IMR-90 (cell line): ENCODE results near the gene LLPH. TPM values are rescaled to one million over a fixed set of nuclear protein-coding genes. Genes with fewer than 3 reads are reported as not detected.

Experiments
- ATAC-seq: fragments of 200-7000 bp; cut with Tn5 transposase; 2 replicates; pipeline ENCODE4 v1.9.1; 2020; ENCODE audit warnings: low read depth, mild to moderate bottlenecking, moderate library complexity
- BruUV-seq: library from RNA; stranded (reverse); fragments of 400-500 nt; replicated peaks from 2 replicates; lab custom pipeline; 2021; lab: Mats Ljungman, UMichigan
- CTCF ChIA-PET: fragments of 300-600 bp; formaldehyde crosslinking; extraction: SDS; loops from one replicate; lab custom pipeline; 2021; ENCODE audit warnings: antibody characterized with exemption; lab: Yijun Ruan, JAX
- POLR2A ChIA-PET: fragments of 300-600 bp; sonication (Branson Sonifier 250); formaldehyde crosslinking; loops from one replicate; lab custom pipeline; 2022; ENCODE audit warnings: antibody characterized with exemption; ENCODE audit not compliant: unreplicated experiment; lab: Charles Lee
- DNase-seq: peaks from one replicate; pipeline ENCODE4 v3.0.0; 2013
- H2AFZ ChIP-seq: replicated peaks from 2 replicates; pipeline ENCODE3; 2013; ENCODE audit warnings: low read length, mild to moderate bottlenecking; ENCODE audit not compliant: poor library complexity
- H2AK5ac ChIP-seq: 2 replicates; pipeline ENCODE4 v1.6.1; 2013; ENCODE audit warnings: low read depth, low read length, inconsistent platforms
- H2AK9ac ChIP-seq: replicated peaks from 2 replicates; pipeline ENCODE3; 2013; ENCODE audit warnings: mild to moderate bottlenecking, low read depth, low read length, moderate library complexity; ENCODE audit not compliant: poor library complexity
- H2BK120ac ChIP-seq: 2 replicates; pipeline ENCODE4 v1.6.1; 2013; ENCODE audit warnings: low read depth, low read length, inconsistent platforms
- H2BK15ac ChIP-seq: 3 replicates; pipeline ENCODE4 v1.6.1; 2013; ENCODE audit warnings: low read depth, low read length, inconsistent platforms
- H2BK20ac ChIP-seq: 2 replicates; pipeline ENCODE4 v1.6.1; 2013; ENCODE audit warnings: low read depth, mild to moderate bottlenecking, inconsistent platforms, low read length, moderate library complexity
- H2BK5ac ChIP-seq: 2 replicates; pipeline ENCODE4 v1.6.1; 2013; ENCODE audit warnings: mild to moderate bottlenecking, low read depth, low read length, inconsistent platforms; ENCODE audit not compliant: poor library complexity, severe bottlenecking
- H3K14ac ChIP-seq: replicated peaks from 2 replicates; pipeline ENCODE4 v1.6.1; 2013; ENCODE audit warnings: low read depth, low read length, inconsistent platforms
- H3K18ac ChIP-seq: 2 replicates; pipeline ENCODE4 v1.6.1; 2013; ENCODE audit warnings: low read depth, low read length, control low read depth
- H3K23ac ChIP-seq: 2 replicates; pipeline ENCODE4 v1.6.1; 2013; ENCODE audit warnings: low read depth, low read length, inconsistent platforms
- H3K27ac ChIP-seq: 2 replicates; pipeline ENCODE4 v1.5.1; 2013; ENCODE audit warnings: mild to moderate bottlenecking, control low read depth, low read length; ENCODE audit not compliant: insufficient read depth
- H3K27me3 ChIP-seq: 2 replicates; pipeline ENCODE4 v1.6.1; 2013; ENCODE audit warnings: low read length; ENCODE audit not compliant: control insufficient read depth, insufficient read depth
- H3K36me3 ChIP-seq: 2 replicates; pipeline ENCODE4 v1.6.1; 2013; ENCODE audit warnings: low read length, mixed read lengths; ENCODE audit not compliant: control insufficient read depth, insufficient read depth
- H3K4ac ChIP-seq: 2 replicates; pipeline ENCODE4 v1.6.1; 2013; ENCODE audit warnings: low read depth, low read length, inconsistent platforms
- H3K4me1 ChIP-seq: 2 replicates; pipeline ENCODE4 v1.6.1; 2013; ENCODE audit warnings: low read length, mixed read lengths; ENCODE audit not compliant: control insufficient read depth, insufficient read depth
- H3K4me2 ChIP-seq: 2 replicates; pipeline ENCODE4 v1.6.1; 2013; ENCODE audit warnings: low read depth, mild to moderate bottlenecking, control low read depth, low read length, moderate library complexity
- H3K4me3 ChIP-seq: 2 replicates; pipeline ENCODE4 v1.5.1; 2013; ENCODE audit warnings: low read depth, mild to moderate bottlenecking, control low read depth, low read length, moderate library complexity; ENCODE audit not compliant: insufficient read depth
- H3K56ac ChIP-seq: 2 replicates; pipeline ENCODE4 v1.6.1; 2013; ENCODE audit warnings: low read length, inconsistent platforms; ENCODE audit not compliant: insufficient read depth; ENCODE audit errors: extremely low read depth
- H3K79me1 ChIP-seq, 2 experiments: 2 replicates each; pipeline ENCODE4 v1.6.1; 2013; ENCODE audit warnings: low read length in 2 of 2, inconsistent platforms in 1 of 2, low read depth in 1 of 2
- H3K9ac ChIP-seq: 2 replicates; pipeline ENCODE4 v1.6.1; 2013; ENCODE audit warnings: low read depth, low read length, control low read depth
- H3K9me1 ChIP-seq: 2 replicates; pipeline ENCODE4 v1.6.1; 2013; ENCODE audit warnings: low read length, inconsistent platforms; ENCODE audit not compliant: insufficient read depth
- H3K9me3 ChIP-seq: 2 replicates; pipeline ENCODE4 v1.6.1; 2013; ENCODE audit warnings: low read length; ENCODE audit not compliant: control insufficient read depth, insufficient read depth
- H4K20me1 ChIP-seq: 2 replicates; pipeline ENCODE4 v1.6.1; 2013; ENCODE audit warnings: low read length, inconsistent platforms; ENCODE audit not compliant: insufficient read depth
- H4K5ac ChIP-seq: 2 replicates; pipeline ENCODE4 v1.6.1; 2013; ENCODE audit warnings: mild to moderate bottlenecking, low read depth, low read length, control low read depth
- H4K8ac ChIP-seq, 2 experiments: 2 replicates each; pipeline ENCODE4 v1.6.1; 2013; ENCODE audit warnings: low read depth in 2 of 2, low read length in 2 of 2, control low read depth in 1 of 2, inconsistent platforms in 1 of 2
- H4K91ac ChIP-seq: 2 replicates; pipeline ENCODE4 v1.6.1; 2013; ENCODE audit warnings: low read depth, low read length, inconsistent platforms; ENCODE audit not compliant: insufficient read depth
- BHLHE40 ChIP-seq: fragments of 150-350 bp; IDR thresholded peaks from 2 replicates; pipeline ENCODE4 v1.6.1; 2016; ENCODE audit warnings: mild to moderate bottlenecking, low read depth, low read length
- CEBPB ChIP-seq: IDR thresholded peaks from 2 replicates; pipeline ENCODE4 v1.6.1; 2012; ENCODE audit warnings: low read depth, low read length, improper control_type of control experiment
- CHD1 ChIP-seq: IDR thresholded peaks from 2 replicates; pipeline ENCODE4 v1.6.1; 2012; ENCODE audit warnings: low read depth, low read length, improper control_type of control experiment
- FOS ChIP-seq: fragments of 150-350 bp; IDR thresholded peaks from 2 replicates; pipeline ENCODE4 v1.6.1; 2016; ENCODE audit warnings: low read depth, low read length
- MAFK ChIP-seq: IDR thresholded peaks from 2 replicates; pipeline ENCODE4 v1.6.1; 2012; ENCODE audit warnings: low read depth, low read length, improper control_type of control experiment
- MAZ ChIP-seq: IDR thresholded peaks from 2 replicates; pipeline ENCODE4 v1.6.1; 2012; ENCODE audit warnings: low read depth, mild to moderate bottlenecking, low read length, improper control_type of control experiment, moderate library complexity, borderline replicate concordance
- MXI1 ChIP-seq: IDR thresholded peaks from 2 replicates; pipeline ENCODE4 v1.6.1; 2012; ENCODE audit warnings: low read depth, mild to moderate bottlenecking, low read length, moderate library complexity, borderline replicate concordance
- NFE2L2 ChIP-seq: fragments of 150-350 bp; IDR thresholded peaks from 2 replicates; pipeline ENCODE4 v1.6.1; 2016; ENCODE audit warnings: low read depth, mild to moderate bottlenecking, low read length
- POLR2A ChIP-seq: IDR thresholded peaks from 2 replicates; pipeline ENCODE4 v1.6.1; 2012; ENCODE audit warnings: mild to moderate bottlenecking, low read depth, low read length
- RAD21 ChIP-seq: IDR thresholded peaks from 2 replicates; pipeline ENCODE4 v1.6.1; 2012; ENCODE audit warnings: low read length, improper control_type of control experiment
- RCOR1 ChIP-seq: IDR thresholded peaks from 2 replicates; pipeline ENCODE4 v1.6.1; 2012; ENCODE audit warnings: mild to moderate bottlenecking, low read length, improper control_type of control experiment; ENCODE audit not compliant: insufficient replicate concordance
- RFX5 ChIP-seq: IDR thresholded peaks from 2 replicates; pipeline ENCODE4 v1.8.0; 2012; ENCODE audit warnings: low read depth, mild to moderate bottlenecking, low read length, moderate library complexity
- WGBS, 2 experiments: methylation state at CpG; one replicate each; pipeline versions ENCODE4 v1.1.5 to v1.1.7; 2013; ENCODE audit warnings: missing lambda C conversion rate in 2 of 2; ENCODE audit not compliant: insufficient read length in 1 of 2; ENCODE audit errors: extremely low coverage in 2 of 2; 5-methylcytosine and 5-hydroxymethylcytosine counted together
- dilution Hi-C: fragments of 300-500 bp; cut with HindIII; formaldehyde crosslinking; loops from one replicate; pipeline ENCODE4 v1.14.3; 2018; ENCODE audit warnings: low sequenced_read_pairs; ENCODE audit not compliant: unreplicated experiment
- in situ Hi-C: fragments of 300-500 bp; cut with MboI; formaldehyde crosslinking; loops from 3 replicates; pipeline ENCODE4 v1.14.3; 2019; ENCODE audit warnings: low sequenced_read_pairs, inconsistent platforms, mixed read lengths
- intact Hi-C: fragments of 100-400 bp; cut with micrococcal nuclease; formaldehyde crosslinking; loops from 2 replicates; pipeline ENCODE4 v1.10.0; 2022
- polyA plus RNA-seq, 3 experiments: library from polyadenylated mRNA; depleted of rRNA; stranded (reverse); fragments of >200 nt; gene quantifications; 2 replicates each; pipeline ENCODE4 v1.2.3, GENCODE V29; 2012; ENCODE audit warnings: low replicate concordance in 1 of 3
- total RNA-seq: library from RNA; depleted of rRNA; stranded (reverse); fragments of >200 nt; gene quantifications from 2 replicates; pipeline ENCODE4 v1.2.3, GENCODE V29; 2012
- TF ChIP-seq, protein P1 (sequence below): conservative IDR thresholded peaks from 2 replicates; pipeline ENCODE4 v1.5.1; 2012; ENCODE audit warnings: mild to moderate bottlenecking, low read depth, low read length, improper control_type of control experiment
- TF ChIP-seq, protein P2 (sequence below): fragments of 150-350 bp; IDR thresholded peaks from 2 replicates; pipeline ENCODE4 v1.6.1; 2017; ENCODE audit warnings: mild to moderate bottlenecking, antibody characterized with exemption, low read length, low read depth
- TF ChIP-seq, protein P3 (sequence below): fragments of 150-350 bp; IDR thresholded peaks from 2 replicates; pipeline ENCODE4 v1.6.1; 2016; ENCODE audit warnings: low read depth, mild to moderate bottlenecking, low read length, moderate library complexity, borderline replicate concordance

The LLPH gene
- total and polyA plus RNA-seq, 2 of the 4 experiments (the other 2 are of a cell fraction), result 2.7 to 17.0 TPM

DNA sequence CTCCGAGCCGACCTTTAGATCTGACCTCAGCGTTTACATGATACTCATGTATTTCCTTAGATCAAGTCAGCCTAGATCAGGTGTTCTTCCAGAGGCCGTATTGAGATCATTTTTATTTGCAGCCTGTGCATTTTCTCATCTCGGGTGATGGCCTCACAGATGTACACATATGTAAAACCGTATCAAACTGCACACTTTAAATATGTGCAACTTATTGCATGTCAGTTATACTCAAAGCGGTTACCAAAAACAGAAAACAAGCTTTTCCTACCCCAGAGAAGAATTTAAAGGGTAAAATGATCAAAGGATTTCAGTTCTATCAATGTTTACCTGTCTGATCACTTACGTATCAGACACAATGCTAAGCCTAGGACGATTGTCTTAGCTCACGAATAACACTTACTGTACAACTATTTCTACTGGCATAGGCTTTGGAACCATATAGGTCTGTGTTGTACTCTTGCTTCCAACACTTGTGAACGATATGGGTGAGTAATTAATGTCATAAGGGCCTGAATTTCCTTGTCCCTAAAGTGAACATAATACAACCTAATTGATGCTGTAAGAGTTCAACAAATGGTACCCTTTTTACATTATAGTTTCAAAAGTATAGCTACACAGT is 628 bp upstream of the LLPH start:
- peak overlapping the region; percentile 86 for H3K4ac ChIP-seq
- POLR2A ChIA-PET, result interaction anchor here (0.6 kb wide), 1 partner anchor 10 kb away, joined by 4 read pairs; no protein-coding TSS in a partner anchor
- peak overlapping the region; percentile 45; the same call in 2 of the 3 replicates for H2BK15ac ChIP-seq
- dilution Hi-C loops, result no loop called here
- H3K23ac ChIP-seq, result peak overlapping the region; percentile 64; the same call in 1 of the 2 replicates
- H3K9ac ChIP-seq, result peak overlapping the region; percentile 81
- peak overlapping the region; percentile 78 for H3K4me3 ChIP-seq
- H3K4me2 ChIP-seq, result peak overlapping the region; percentile 79
- H2BK5ac ChIP-seq, result peak overlapping the region; percentile 61
- 0% methylated on average over 3 of the region's 11 CpGs; no CpG with 5 or more reads in 1 of the 2 experiments for WGBS, 2 experiments
- H3K79me1 ChIP-seq, result peaks cover 21 to 42% of the 10 kb centered on the region in 2 experiments
- peak overlapping the region; percentile 86 for H4K5ac ChIP-seq
- H2AK9ac ChIP-seq, result peak overlapping the region; percentile 13
- in situ Hi-C loops, result no loop called here
- peaks cover 6% of the 10 kb centered on the region for H3K36me3 ChIP-seq
- no peaks in the 10 kb centered on the region for H3K9me3 ChIP-seq
- peak overlapping the region; percentile 48; the same call in 1 of the 2 replicates for H2BK120ac ChIP-seq
- no peaks in the 10 kb centered on the region for H3K9me1 ChIP-seq
- ATAC-seq, result no peak
- BruUV-seq, result TSS peak; percentile 60
- H2BK20ac ChIP-seq, result no peak overlapping the region
- H4K91ac ChIP-seq, result 0 out of 2 replicates have a peak overlapping the region, but pooled peaks have one; percentile 23
- H2AK5ac ChIP-seq, result peak overlapping the region; percentile 12; the same call in 1 of the 2 replicates
- DNase-seq, result no peak
- H4K8ac ChIP-seq, result peak overlapping the region; percentile 93 to 95
- no peaks in the 10 kb centered on the region for H3K27me3 ChIP-seq
- H3K14ac ChIP-seq, result peak overlapping the region; percentile 86
- H4K20me1 ChIP-seq, result no peaks in the 10 kb centered on the region
- peak overlapping the region; percentile 94 for H2AFZ ChIP-seq
- CTCF ChIA-PET, result no interaction called here
- intact Hi-C loops, result loop anchor here (5.0 kb wide), 1 partner anchor 276 kb away; no protein-coding TSS in a partner anchor
- peaks cover 5% of the 10 kb centered on the region; the same call in 1 of the 2 replicates for H3K4me1 ChIP-seq
- H3K18ac ChIP-seq, result peak overlapping the region; percentile 8; the same call in 1 of the 2 replicates
- peak overlapping the region; percentile 89; the same call in 1 of the 2 replicates for H3K56ac ChIP-seq
- peak overlapping the region; percentile 69 for H3K27ac ChIP-seq
- TF ChIP-seq, protein P1, sequence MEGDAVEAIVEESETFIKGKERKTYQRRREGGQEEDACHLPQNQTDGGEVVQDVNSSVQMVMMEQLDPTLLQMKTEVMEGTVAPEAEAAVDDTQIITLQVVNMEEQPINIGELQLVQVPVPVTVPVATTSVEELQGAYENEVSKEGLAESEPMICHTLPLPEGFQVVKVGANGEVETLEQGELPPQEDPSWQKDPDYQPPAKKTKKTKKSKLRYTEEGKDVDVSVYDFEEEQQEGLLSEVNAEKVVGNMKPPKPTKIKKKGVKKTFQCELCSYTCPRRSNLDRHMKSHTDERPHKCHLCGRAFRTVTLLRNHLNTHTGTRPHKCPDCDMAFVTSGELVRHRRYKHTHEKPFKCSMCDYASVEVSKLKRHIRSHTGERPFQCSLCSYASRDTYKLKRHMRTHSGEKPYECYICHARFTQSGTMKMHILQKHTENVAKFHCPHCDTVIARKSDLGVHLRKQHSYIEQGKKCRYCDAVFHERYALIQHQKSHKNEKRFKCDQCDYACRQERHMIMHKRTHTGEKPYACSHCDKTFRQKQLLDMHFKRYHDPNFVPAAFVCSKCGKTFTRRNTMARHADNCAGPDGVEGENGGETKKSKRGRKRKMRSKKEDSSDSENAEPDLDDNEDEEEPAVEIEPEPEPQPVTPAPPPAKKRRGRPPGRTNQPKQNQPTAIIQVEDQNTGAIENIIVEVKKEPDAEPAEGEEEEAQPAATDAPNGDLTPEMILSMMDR, result no peak
- TF ChIP-seq CHD1 (no peak), RFX5 (no peak), FOS (no peak), RCOR1 (no peak), MXI1 (no peak), MAFK (no peak), NFE2L2 (no peak), CEBPB (no peak), POLR2A (no peak), BHLHE40 (no peak), MAZ (no peak), RAD21 (no peak)
- TF ChIP-seq, protein P2, sequence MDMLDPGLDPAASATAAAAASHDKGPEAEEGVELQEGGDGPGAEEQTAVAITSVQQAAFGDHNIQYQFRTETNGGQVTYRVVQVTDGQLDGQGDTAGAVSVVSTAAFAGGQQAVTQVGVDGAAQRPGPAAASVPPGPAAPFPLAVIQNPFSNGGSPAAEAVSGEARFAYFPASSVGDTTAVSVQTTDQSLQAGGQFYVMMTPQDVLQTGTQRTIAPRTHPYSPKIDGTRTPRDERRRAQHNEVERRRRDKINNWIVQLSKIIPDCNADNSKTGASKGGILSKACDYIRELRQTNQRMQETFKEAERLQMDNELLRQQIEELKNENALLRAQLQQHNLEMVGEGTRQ, result no peak
- TF ChIP-seq, protein P3, sequence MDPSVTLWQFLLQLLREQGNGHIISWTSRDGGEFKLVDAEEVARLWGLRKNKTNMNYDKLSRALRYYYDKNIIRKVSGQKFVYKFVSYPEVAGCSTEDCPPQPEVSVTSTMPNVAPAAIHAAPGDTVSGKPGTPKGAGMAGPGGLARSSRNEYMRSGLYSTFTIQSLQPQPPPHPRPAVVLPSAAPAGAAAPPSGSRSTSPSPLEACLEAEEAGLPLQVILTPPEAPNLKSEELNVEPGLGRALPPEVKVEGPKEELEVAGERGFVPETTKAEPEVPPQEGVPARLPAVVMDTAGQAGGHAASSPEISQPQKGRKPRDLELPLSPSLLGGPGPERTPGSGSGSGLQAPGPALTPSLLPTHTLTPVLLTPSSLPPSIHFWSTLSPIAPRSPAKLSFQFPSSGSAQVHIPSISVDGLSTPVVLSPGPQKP, result no peak
